ENCODE results near the gene SPATA9.

Gene SPATA9

DNA sequence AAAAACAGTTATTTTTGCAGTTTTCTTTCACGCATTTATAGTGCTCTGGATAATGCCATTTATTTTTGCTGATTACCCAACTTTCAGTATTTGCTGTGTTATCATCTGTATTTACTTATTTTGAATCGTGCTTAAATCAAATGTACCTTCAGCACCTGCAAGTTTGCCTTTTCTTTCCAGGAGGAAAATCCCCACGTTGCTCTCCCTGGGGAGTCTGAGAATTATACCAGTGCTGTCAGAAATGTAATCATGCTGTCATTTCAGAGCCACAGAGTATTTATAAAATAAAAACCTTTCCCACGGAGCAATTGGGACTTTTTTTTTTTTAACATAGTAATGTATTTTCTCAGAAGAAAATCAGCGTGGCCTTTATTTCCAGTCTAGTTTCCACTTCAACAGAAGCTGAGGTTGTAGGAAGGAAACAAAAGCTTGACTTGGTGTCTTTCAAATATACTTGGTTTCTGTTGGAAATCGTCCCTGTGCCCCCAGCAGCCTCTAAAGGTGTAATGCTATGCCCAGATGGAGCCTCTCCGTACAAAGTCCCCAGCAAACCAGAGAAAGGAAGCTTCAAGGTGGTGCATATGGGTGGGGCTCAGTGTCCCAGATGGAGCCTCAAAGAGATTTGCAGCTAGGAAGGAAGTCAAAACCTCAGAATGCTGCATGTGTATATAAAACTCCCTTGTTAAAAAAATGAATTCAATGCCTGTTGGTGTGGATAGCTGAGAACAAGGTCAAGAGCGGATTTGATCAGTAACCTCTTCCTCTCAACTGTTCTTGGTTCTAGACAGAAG is 60.8 kb downstream of the SPATA9 start:
- DNase-seq (ENCODE audit: insufficient read length, low spot score) = no peak
- no peak for FAIRE-seq

DNA sequence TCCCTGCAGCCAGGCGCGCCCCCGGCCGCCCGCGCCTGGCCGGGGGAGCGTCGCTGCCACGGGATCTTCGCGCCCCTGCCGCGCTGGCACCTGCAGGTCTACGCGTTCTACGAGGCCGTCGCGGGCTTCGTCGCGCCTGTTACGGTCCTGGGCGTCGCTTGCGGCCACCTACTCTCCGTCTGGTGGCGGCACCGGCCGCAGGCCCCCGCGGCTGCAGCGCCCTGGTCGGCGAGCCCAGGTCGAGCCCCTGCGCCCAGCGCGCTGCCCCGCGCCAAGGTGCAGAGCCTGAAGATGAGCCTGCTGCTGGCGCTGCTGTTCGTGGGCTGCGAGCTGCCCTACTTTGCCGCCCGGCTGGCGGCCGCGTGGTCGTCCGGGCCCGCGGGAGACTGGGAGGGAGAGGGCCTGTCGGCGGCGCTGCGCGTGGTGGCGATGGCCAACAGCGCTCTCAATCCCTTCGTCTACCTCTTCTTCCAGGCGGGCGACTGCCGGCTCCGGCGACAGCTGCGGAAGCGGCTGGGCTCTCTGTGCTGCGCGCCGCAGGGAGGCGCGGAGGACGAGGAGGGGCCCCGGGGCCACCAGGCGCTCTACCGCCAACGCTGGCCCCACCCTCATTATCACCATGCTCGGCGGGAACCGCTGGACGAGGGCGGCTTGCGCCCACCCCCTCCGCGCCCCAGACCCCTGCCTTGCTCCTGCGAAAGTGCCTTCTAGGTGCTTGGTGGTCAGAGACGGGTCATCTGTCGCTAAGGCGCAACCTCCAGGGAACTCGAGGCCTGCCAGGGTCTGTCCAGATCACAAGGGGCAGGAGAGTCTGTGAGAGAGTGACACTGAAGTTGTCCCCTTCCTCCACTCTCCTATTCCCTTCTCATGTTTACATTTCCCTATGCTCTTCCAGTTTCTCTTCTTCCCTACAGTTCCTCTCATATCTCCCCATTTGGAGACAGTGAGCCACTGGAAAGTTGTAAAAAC is 61.6 kb downstream of the SPATA9 start:
- FAIRE-seq (no peak), DNase-seq (ENCODE audit: insufficient read length, low spot score) (no peak)

DNA sequence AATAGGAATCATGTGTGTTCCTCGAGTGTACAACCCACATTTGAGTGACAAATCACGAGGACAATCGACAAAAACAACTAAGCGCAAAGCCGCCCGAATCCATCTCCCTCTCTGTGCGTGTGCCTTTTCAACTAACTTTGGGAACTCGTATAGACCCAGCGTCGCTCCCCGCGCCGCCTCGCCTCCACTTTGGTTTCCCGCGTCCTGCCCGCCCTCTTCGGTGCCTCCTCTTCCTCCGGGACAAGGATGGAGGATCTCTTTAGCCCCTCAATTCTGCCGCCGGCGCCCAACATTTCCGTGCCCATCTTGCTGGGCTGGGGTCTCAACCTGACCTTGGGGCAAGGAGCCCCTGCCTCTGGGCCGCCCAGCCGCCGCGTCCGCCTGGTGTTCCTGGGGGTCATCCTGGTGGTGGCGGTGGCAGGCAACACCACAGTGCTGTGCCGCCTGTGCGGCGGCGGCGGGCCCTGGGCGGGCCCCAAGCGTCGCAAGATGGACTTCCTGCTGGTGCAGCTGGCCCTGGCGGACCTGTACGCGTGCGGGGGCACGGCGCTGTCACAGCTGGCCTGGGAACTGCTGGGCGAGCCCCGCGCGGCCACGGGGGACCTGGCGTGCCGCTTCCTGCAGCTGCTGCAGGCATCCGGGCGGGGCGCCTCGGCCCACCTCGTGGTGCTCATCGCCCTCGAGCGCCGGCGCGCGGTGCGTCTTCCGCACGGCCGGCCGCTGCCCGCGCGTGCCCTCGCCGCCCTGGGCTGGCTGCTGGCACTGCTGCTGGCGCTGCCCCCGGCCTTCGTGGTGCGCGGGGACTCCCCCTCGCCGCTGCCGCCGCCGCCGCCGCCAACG is 62.5 kb downstream of the SPATA9 start, which contains the start of gene GPR150:
Gene GPR150 (plus strand): TSS at position 58 of the 840 bp plus-strand sequence. CDS start 189 bp downstream, at position 247.
- FAIRE-seq = peak; percentile 48
- DNase-seq (ENCODE audit: insufficient read length, low spot score) = no peak

DNA sequence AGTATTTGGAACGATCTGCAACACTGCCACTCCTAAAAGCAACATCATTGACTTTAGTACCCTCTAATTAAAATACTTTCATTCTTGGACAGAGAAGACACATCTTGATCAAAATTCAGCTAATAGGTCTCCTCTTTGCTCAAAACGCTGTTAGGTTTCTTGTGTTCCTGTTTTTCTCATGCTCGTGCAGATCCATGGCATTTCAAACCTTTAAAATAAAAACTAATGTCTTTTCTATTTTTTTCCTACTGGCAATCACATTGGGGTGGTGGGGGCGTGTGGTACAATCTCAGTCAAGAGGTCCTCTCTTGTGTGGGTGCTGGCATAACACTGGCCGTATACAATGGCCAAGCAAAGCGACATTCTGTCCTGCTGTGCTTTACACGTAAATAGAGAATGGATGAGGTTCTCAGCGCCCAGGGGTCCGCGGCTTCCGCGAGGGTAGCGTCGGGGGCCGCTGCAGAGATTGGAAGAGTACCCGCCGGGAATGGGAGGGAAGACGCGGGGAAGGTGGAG is 63.2 kb downstream of the SPATA9 start:
- DNase-seq (ENCODE audit: insufficient read length, low spot score) (no peak), FAIRE-seq (no peak)

DNA sequence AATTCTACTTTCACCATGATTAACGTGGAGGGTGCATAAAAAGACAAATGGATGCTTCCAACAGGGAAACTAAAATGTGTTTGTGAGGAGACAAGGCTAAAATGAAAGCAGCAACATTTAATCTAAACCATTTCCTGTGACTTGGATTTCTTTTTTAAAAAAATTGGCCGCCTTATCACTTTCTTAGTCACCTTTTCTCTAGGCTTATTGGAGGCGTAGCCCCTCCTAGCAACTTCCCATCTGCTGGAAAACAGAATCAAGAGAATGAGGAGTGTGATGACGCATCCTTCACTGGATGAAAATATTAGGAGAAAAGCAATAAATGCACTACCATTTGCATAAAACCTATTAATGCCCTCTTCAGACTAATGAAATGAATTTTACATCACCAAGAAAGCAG is 63.7 kb downstream of the SPATA9 start:
- DNase-seq (ENCODE audit: insufficient read length, low spot score) (no peak), FAIRE-seq (no peak)

DNA sequence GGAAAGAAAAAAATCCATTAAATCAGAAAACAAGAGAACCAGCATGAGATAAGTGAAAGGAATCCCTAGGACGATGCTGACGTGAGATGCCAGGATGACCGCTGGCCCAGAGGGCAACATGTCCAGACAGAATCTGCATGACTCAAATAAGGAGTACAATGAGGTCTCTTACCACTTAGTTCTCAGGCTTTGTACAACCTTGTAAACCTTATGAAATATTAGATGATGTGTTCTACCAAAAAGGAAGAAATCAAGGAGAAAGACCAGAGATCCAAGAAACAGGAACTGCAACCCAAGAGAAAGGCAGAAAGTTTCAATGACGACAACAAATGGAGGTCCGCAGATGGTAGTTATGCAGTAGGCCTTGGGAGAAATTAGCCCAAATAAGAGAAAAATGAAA is 65.7 kb downstream of the SPATA9 start:
- DNase-seq (ENCODE audit: insufficient read length, low spot score) (peak; percentile 47), FAIRE-seq (no peak)

DNA sequence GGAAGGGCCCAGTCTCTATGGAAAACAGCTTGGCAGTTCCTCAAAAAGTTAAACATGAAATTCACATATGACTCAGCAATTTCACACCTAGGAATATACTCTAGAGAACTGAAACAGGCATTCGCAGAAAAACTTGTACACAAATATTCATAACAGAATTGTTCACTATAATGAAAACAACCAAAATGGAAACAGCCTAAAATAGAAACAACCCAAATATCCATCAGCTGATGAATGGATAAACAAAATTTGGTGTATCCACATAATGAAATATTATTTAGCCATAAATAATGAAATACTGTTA is 67.7 kb downstream of the SPATA9 start:
- FAIRE-seq (no peak), DNase-seq (ENCODE audit: insufficient read length, low spot score) (no peak)

DNA sequence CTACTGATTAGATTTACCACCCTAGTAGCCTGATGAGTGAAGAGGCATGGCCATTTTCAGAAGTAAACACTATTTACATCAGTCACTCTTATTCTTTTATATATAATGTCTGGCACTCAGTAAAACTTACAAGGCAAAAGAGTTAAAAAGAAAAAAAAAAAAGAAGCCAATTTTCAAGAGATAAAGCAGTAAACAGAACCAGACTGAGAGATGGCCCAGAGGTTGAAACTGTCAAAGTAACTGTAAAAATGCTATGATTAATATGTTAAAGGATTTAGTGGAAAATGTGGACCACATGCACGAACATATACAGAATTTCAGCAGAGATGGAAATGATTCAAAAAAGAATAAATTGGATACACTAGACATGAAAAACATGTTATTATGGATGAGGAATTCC is 69.3 kb downstream of the SPATA9 start:
- FAIRE-seq = no peak
- DNase-seq (ENCODE audit: insufficient read length, low spot score) = no peak

DNA sequence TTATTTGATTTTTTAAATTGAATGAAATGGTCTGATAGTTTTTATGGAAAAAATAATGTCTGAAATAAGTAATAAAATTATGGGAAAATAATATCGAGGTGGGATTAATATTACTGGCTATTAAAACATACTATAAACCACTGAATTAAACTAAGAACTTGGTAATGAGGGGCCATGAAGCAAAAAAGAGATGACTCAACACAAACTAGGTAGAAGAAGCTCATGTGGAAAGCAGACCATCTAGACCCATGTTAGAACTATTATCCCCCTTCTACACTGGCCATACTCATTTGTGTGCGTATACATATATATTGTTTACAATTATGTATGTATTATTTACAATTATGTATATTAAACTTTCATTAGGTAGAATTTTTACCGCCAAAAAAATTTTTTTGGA is 71.4 kb downstream of the SPATA9 start:
- DNase-seq (ENCODE audit: insufficient read length, low spot score) = no peak
- FAIRE-seq = no peak

DNA sequence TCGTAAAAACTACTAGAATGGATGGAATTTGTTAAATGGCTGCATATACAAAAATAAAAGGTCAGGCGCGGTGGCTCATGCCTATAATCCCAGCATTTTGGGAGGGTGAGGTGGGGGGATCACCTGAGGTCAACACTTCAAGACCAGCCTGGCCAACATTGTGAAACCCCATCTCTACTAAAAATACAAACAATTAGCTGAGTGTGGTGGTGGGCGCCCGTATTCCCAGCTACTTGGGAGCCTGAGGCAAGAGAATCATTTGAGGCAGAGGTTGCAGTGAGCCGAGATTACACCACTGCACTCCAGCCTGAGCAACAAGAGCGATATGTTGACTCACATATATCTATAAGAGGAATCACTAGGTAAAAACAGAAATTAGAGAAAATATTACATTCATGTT is 72.2 kb downstream of the SPATA9 start:
- no peak for FAIRE-seq
- DNase-seq (ENCODE audit: insufficient read length, low spot score) = no peak

DNA sequence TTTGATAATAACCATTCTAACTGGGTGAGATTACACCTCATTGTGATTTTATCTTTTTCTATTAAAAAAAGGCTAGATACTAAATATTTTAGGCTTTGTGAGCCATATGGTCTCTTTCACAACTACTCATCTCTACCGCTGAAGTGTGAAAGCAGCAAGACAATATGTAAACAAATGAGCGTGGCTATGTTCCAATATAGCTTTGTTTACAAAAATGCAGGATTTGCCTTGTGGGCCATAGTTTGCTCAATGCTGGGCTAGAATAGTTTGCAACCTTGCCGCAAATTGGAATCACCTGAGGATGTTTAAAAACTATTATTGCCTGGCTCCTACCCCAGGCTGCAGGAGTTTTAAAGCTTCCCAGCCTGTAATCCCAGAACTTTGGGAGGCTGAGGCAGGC is 73.1 kb downstream of the SPATA9 start:
- DNase-seq (ENCODE audit: insufficient read length, low spot score) (no peak), FAIRE-seq (no peak)
